ENCODE data around the gene ALOX15B.

The ALOX15B gene

GRCh38 chr17:8089728-8090127 lies 50.9 kb downstream of the ALOX15B start:
- no peak overlapping the region for H3K27ac ChIP-seq (ENCODE audit: low read depth, low read length, severe bottlenecking)
- no peak overlapping the region for H3K4me3 ChIP-seq (ENCODE audit: extremely low read depth, insufficient read depth, low read length, poor library complexity, severe bottlenecking)
- WGBS, 2 experiments (ENCODE audit: insufficient coverage in 2 of 2) = 50 to 72% methylated on average over 4 to 5 of the region's 6 CpGs
- H3K36me3 ChIP-seq (ENCODE audit: control insufficient read depth, insufficient read depth, low read length) = no peaks in the 10 kb centered on the region
- no peaks in the 10 kb centered on the region for H3K9me3 ChIP-seq (ENCODE audit: control insufficient read depth, low read length)
- H3K4me1 ChIP-seq (ENCODE audit: control insufficient read depth, insufficient read depth, low read length, poor library complexity, severe bottlenecking) = no peaks in the 10 kb centered on the region

GRCh38 chr17:8091033-8091687 lies 52.3 kb downstream of the ALOX15B start:
- no peaks in the 10 kb centered on the region for H3K36me3 ChIP-seq (ENCODE audit: control insufficient read depth, insufficient read depth, low read length)
- no peaks in the 10 kb centered on the region for H3K9me3 ChIP-seq (ENCODE audit: control insufficient read depth, low read length)
- H3K4me3 ChIP-seq (ENCODE audit: extremely low read depth, insufficient read depth, low read length, poor library complexity, severe bottlenecking) = no peak overlapping the region
- H3K27ac ChIP-seq (ENCODE audit: low read depth, low read length, severe bottlenecking) = no peak overlapping the region
- 65 to 77% methylated on average over 8 to 9 of the region's 9 CpGs for WGBS, 2 experiments (ENCODE audit: insufficient coverage in 2 of 2)
- H3K4me1 ChIP-seq (ENCODE audit: control insufficient read depth, insufficient read depth, low read length, poor library complexity, severe bottlenecking) = no peaks in the 10 kb centered on the region

- WGBS, 2 experiments (ENCODE audit: insufficient coverage in 2 of 2) = 70 to 73% methylated on average over 2 to 4 of the region's 6 CpGs
- Histone ChIP-seq H3K36me3 (ENCODE audit: control insufficient read depth, insufficient read depth, low read length) (no peaks in the 10 kb centered on the region), H3K9me3 (ENCODE audit: control insufficient read depth, low read length) (no peaks in the 10 kb centered on the region), H3K4me1 (ENCODE audit: control insufficient read depth, insufficient read depth, low read length, poor library complexity, severe bottlenecking) (no peaks in the 10 kb centered on the region), H3K4me3 (ENCODE audit: extremely low read depth, insufficient read depth, low read length, poor library complexity, severe bottlenecking) (no peak overlapping the region), H3K27ac (ENCODE audit: low read depth, low read length, severe bottlenecking) (no peak overlapping the region)
Observed at GRCh38 chr17:8095361-8095760, 56.5 kb downstream of the ALOX15B start.

- no peaks in the 10 kb centered on the region for H3K9me3 ChIP-seq (ENCODE audit: control insufficient read depth, low read length)
- H3K27ac ChIP-seq (ENCODE audit: low read depth, low read length, severe bottlenecking) = no peak overlapping the region
- no peak overlapping the region for H3K4me3 ChIP-seq (ENCODE audit: extremely low read depth, insufficient read depth, low read length, poor library complexity, severe bottlenecking)
- 91 to 93% methylated on average over 7 of the region's 8 CpGs for WGBS, 2 experiments (ENCODE audit: insufficient coverage in 2 of 2)
- no peaks in the 10 kb centered on the region for H3K4me1 ChIP-seq (ENCODE audit: control insufficient read depth, insufficient read depth, low read length, poor library complexity, severe bottlenecking)
- no peaks in the 10 kb centered on the region for H3K36me3 ChIP-seq (ENCODE audit: control insufficient read depth, insufficient read depth, low read length)
Observed at GRCh38 chr17:8096541-8096940, 57.7 kb downstream of the ALOX15B start.

Data from mesodermal cell (in vitro differentiated cells).